GM18909 (cell line): Measurements from ENCODE around the gene KIF3A.

ENCODE experiments used
- ATAC-seq: cut with Tn5 transposase; IDR thresholded peaks from one replicate; pipeline ENCODE4 v1.9.1; 2021; ENCODE audit warnings: mild to moderate bottlenecking; ENCODE audit not compliant: unreplicated experiment, poor library complexity

Gene KIF3A

GRCh38 chr5:132680780-132681475, 56.4 kb downstream of the KIF3A start:
- no peak for ATAC-seq

- ATAC-seq = no peak
Observed at GRCh38 chr5:132679717-132680380, 57.5 kb downstream of the KIF3A start.

DNA sequence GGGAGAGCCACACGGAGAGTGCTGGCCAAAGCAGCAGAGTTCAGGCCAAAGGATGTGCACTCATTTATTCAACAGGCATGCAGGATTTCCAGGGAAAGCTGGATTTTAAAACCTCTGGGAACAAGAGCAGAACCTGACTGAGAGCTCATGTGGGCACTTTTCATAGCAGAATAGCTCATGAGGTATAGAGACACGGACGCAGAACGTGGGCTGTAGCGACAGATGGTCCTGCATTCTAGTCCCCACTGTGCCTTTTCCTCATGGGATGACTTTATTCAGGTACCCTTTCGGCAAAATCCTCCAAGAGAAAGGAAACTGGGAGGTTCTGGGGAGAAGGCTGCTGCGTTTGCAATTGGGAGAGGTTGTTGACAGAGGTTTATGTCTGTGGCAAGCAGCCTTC, 58.2 kb downstream of the KIF3A start:
- no peak for ATAC-seq

- ATAC-seq = no peak
Observed at GRCh38 chr5:132678735-132679134, 58.6 kb downstream of the KIF3A start.

- no peak for ATAC-seq
Observed at GRCh38 chr5:132677682-132678400, 59.5 kb downstream of the KIF3A start.

DNA sequence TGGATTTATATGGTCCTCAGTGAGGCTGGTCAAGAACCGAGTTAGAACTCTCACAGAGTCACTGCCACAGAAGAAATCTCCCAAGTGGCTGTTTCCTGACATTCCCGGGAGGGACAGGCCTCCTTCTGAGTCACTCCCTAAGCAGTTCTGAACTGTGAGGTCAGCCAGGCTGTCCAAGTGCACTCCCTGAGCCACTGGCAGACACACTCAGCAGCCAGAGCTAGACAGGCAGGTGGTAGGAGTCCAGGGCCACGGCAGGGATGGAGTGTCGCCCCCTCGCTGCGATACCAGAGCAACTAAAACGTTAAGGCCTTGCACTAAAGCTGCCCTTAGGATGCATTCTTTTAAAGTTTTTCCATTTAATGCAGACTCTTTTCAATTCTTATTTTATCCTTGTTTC, 60.2 kb downstream of the KIF3A start:
- ATAC-seq = no peak

- ATAC-seq = no peak
Observed at GRCh38 chr5:132675936-132676689, 61.2 kb downstream of the KIF3A start.

DNA sequence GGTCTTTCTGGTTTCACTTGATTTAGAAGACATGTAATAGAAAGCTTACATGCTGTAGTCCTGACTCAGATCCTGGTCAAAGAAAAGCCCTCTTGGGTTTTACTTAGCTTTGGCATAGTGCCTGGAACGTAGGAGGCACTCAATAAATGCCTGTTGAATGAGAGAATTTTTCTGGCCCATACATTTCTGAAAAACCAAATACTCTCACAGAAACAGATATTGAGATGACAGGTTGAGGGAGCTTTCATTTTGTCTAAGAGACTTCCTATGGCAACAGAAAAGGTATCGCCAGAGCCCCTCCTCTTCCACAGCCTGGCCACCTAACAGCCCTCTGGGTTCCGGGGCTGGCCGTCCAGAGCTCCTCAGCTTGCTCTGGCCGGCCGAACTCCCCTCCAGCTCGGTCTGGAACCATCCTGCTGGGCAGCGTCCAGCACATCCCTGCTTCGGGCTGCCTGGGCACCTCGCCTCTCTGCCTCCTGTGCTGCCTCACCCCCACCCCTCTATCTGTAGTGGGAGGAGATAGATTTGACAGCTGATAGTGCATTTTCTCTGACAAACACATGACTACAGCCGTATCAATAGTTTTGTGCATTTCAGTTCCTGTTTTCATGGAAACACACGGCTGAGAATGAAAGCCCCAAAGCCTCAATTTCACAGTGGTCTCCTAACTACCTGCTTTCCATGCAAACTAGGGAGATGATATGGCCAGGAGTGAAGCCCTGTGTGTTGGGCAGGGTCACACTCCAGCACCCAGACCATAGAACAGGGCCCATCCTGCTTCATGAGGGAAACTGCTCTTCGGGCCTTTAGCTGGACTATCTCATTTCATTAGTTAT, 62.5 kb downstream of the KIF3A start:
- ATAC-seq = peak; percentile 84

- ATAC-seq = peak; percentile 7
Observed at GRCh38 chr5:132673939-132674630, 63.3 kb downstream of the KIF3A start, which contains the start of gene IL4. TSS of gene IL4 (plus strand) at chr5:132673989. CDS start at chr5:132674051, 62 bp downstream.

DNA sequence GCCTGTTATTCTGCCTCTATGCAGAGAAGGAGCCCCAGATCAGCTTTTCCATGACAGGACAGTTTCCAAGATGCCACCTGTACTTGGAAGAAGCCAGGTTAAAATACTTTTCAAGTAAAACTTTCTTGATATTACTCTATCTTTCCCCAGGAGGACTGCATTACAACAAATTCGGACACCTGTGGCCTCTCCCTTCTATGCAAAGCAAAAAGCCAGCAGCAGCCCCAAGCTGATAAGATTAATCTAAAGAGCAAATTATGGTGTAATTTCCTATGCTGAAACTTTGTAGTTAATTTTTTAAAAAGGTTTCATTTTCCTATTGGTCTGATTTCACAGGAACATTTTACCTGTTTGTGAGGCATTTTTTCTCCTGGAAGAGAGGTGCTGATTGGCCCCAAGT, 63.9 kb downstream of the KIF3A start:
- ATAC-seq = no peak

DNA sequence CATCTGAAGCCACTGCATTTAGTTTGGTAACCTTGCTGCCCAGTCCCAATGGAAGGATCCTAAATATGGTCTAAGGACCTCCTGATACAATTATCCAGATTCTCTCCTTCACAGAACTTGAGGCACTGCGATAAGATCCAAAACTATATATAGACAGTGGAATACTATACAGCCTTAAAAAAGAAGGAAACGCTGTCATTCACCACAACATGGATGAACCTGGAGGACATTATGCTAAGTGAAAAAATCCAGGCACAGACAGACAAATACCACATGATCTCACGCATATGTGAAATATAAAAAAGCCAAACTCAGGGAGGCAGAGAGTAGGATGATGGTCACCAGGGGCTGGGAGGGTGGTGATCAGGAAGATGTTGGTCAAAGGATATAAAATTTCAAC, 66.3 kb downstream of the KIF3A start:
- ATAC-seq = no peak

DNA sequence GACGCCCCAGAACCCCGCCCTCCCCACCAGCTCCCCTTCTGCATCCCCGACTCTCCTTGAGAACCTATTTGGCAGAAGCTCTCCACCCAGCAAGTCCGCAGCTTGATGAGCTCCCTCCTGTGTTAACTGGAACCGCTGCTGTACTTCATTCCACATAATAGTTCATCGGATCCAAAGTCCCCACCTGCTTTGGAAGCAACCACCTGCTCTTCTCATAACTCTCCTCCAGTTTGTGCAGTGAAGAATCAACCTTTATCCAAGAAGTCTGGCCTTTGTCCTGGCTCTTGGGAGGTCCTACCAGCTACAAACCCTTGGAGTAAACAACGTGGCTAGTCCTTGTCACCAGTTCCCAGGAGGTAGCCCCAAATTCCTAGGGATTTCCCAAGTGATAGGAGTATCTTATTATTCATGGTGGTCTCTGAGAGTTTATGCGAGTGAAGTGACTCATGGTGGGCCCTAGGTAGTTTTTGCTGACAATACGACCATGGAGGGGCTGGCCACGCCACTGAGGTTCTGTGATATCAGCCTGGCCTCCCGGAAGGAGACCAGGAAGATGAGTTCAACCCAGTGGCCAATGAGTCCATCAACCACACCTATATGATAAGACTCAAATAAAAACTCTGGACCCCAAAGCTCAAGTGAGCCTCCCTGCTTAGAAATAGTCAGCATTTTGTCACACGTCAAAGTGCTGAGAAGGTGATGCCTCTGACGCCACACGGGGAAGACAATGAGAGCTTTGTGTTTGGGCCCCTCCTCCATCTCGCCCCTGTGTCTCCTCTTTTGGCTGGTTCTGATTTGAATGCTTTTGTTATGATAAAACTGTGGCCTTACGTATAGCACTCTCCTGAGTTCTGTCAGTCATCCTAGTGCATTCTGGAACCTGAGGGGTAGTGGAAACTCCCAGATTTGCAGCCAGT, 67.1 kb downstream of the KIF3A start:
- ATAC-seq = no peak

- no peak for ATAC-seq
Observed at GRCh38 chr5:132669455-132669820, 67.9 kb downstream of the KIF3A start.

- no peak for ATAC-seq
Observed at GRCh38 chr5:132668706-132669454, 68.5 kb downstream of the KIF3A start.

- ATAC-seq = no peak
Observed at GRCh38 chr5:132667761-132668705, 69.3 kb downstream of the KIF3A start.

DNA sequence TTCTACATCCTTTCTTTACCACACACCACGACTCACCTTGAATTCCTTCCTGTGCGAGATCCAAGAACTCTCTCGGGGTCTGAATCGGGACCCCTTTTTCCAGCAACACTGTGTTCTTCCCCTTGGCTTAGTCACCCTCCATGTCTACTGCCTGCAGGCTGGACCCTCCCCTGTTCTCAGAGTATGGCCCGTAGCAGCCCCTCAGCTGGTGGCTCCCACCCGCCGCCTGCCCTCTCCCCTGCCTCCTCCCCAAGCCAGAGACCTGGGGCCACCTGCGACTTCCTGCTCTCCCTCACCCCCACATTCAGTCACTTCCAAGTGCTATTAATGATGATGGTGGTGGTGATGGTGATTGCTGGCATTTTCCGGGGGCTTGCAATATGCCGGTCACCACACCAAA, 70.0 kb downstream of the KIF3A start:
- no peak for ATAC-seq
